HG03139 (cell line): ENCODE measurements around the gene WDR82.

ENCODE experiments used
- ATAC-seq: cut with Tn5 transposase; IDR thresholded peaks from one replicate; pipeline ENCODE4 v1.9.1; 2021; ENCODE audit not compliant: unreplicated experiment

The WDR82 gene

DNA sequence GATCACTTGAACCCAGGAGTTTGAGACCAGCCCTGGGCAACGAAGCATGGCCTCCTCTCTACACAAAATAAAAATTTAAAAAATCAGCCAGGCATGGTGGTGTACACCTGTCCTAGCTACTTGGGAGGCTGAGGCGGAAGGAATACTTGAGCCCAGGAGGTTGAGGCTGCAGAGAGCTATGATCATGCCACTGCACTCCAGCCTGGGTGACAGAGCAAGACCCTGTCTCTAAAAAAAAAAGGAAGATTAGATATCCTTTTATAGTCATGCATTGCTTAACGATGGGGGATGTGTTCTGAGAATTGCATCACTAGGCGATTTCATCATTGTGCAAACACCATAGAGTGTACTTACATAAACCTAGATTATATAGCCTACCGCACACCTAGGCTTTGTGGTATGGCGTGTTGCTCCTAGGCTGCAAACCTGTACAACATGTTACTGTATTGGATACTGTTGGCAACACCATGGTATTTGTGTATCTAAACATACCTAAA, 67.9 kb downstream of the WDR82 start:
- no peak for ATAC-seq

DNA sequence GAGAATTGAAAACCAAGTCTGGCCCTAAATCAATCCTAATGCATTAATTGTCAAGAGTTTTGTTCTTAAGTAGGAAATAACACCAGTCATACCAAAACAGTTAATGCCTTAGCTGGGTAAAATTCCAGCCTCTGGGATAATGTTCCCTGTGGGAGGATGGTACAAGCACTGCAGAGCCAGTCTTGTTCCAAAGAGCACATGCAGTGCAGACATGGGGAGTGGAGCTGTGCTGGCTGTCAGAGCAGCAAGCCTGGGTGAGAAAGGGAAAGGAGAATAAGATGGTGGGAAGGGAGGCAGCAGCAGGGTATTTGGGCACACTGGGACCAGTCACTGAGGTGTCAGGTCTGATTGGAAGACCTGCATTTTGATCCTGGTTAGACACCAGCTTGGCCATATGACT, 68.4 kb downstream of the WDR82 start:
- ATAC-seq: no peak

DNA sequence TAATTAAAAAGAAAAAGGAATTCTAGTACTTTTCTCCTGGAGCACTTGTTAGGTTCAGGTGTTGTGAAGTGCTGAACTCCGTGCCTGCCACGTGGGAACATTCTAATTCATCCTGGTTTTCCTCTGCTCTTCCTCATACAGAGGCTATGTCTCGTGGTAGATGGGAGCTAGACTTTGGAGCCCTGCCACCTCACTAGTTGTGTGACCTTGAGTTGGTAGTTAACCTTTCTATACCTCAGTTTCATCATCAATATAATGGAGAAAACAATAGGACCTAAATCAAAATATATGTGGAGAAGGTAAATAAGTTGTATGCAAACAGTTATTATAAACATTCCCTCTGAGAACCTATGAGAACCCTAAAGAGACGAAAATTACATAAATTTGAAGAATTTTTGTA, 69.9 kb downstream of the WDR82 start:
- ATAC-seq: no peak

DNA sequence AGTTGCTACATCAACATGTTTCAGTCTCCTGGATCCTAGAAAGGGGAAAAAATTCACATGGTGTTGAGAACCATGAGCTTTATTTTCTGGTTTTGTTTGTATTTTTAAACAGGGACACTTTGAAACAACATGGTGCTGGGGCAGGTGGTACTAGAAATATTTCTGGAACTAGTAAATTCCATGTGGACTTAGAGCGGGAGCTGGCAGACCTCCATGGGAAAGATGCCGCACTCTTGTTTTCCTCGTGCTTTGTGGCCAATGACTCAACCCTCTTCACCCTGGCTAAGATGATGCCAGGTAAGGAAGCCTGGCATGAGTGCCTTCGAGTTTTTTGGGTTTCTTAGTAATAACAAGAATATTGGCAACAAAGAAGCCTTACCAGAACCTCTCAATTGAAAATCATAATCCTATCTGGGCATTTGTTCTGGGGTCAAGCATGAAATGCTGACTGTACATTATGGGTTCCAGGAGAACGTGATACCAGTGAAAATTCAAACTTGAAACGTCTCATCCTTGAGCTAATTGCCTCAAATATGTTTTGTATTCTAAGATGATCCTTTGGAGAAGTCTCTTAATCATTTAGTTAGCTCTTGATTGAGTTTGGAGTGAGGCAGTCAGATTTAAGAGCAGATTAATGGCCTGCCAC, 72.6 kb downstream of the WDR82 start:
- no peak for ATAC-seq
